Activated CD4-positive, alpha-beta T cell treated with anti-CD3 and anti-CD28 coated beads, Interleukin-2, amount 50 U/mL, for 4 hours (primary cell): ENCODE data around the gene ICAM3.

ENCODE experiments used
- DNase-seq, 2 experiments: peaks; one replicate each; pipeline ENCODE4 v3.0.0-alpha.2; 2020

The ICAM3 gene

DNA sequence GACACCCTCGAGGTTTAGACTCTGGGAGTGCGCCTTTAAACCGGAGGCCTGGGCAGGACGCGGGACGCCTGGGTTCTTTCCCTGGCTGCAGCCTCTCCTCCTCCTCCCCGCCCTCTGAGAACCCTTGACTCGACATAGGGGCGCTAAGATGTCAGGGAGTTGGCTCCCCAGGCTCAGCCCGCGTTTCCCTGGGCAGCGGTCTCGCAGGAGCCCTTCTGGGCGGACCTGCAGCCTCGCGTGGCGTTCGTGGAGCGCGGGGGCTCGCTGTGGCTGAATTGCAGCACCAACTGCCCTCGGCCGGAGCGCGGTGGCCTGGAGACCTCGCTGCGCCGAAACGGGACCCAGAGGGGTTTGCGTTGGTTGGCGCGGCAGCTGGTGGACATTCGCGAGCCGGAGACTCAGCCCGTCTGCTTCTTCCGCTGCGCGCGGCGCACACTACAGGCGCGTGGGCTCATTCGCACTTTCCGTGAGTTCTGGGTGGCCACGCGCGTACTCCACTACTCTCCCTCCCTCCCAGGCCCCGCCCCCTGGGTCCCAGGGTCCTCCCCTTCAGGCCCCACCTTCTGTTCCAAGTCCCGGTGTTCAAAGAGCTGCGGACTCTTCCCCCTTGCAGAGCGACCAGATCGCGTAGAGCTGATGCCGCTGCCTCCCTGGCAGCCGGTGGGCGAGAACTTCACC is 48.4 kb downstream of the ICAM3 start:
- peak; percentile 54 to 61 for DNase-seq

DNA sequence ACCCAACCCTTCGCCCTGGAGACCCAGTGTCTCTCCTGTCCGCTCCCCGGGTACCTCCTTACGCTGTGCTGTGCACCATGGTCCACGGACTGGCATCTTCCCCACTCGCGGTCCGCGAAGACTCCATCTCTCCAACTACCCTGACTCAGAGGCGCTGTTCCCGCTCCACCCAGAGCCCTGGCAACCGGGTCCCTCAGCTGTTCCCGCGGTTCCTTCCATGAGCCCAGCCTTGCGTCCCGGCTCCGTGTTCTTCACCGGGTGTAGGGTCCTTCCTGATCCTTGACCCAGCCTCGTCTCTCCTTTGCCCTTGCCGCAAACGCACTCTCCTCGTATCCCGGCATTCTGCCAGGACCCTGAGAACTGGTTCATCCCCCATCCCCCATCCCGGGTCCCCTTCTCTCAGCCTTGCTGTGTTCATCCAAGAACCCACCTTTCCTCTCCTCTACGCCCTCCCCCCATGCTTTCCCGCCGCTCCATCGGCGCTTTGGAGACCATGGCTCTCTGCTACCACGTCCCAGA is 49.0 kb downstream of the ICAM3 start:
- DNase-seq, result no peak

GRCh38 chr19:10289836-10290356 is 49.5 kb downstream of the ICAM3 start, which contains the start of gene ICAM5:
Gene ICAM5, plus strand, starts transcription at chr19:10289952. Its CDS starts 92 bp downstream, at chr19:10290044.
- DNase-seq, result peak; percentile 65 to 69

- DNase-seq, result peak; percentile 56 to 61
Observed at GRCh38 chr19:10289167-10289835, 50.1 kb downstream of the ICAM3 start.

DNA sequence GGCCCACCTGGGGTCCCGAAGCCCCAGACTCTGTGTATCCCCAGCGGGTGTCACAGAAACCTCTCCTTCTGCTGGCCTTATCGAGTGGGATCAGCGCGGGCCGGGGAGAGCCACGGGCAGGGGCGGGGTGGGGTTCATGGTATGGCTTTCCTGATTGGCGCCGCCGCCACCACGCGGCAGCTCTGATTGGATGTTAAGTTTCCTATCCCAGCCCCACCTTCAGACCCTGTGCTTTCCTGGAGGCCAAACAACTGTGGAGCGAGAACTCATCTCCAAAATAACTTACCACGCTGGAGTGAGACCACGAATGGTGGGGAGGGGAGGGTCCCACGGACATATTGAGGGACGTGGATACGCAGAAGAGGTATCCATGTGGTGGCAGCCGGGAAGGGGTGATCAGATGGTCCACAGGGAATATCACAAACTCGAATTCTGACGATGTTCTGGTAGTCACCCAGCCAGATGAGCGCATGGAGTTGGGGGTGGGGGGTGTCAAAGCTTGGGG is 50.7 kb downstream of the ICAM3 start:
- DNase-seq, result no peak

DNA sequence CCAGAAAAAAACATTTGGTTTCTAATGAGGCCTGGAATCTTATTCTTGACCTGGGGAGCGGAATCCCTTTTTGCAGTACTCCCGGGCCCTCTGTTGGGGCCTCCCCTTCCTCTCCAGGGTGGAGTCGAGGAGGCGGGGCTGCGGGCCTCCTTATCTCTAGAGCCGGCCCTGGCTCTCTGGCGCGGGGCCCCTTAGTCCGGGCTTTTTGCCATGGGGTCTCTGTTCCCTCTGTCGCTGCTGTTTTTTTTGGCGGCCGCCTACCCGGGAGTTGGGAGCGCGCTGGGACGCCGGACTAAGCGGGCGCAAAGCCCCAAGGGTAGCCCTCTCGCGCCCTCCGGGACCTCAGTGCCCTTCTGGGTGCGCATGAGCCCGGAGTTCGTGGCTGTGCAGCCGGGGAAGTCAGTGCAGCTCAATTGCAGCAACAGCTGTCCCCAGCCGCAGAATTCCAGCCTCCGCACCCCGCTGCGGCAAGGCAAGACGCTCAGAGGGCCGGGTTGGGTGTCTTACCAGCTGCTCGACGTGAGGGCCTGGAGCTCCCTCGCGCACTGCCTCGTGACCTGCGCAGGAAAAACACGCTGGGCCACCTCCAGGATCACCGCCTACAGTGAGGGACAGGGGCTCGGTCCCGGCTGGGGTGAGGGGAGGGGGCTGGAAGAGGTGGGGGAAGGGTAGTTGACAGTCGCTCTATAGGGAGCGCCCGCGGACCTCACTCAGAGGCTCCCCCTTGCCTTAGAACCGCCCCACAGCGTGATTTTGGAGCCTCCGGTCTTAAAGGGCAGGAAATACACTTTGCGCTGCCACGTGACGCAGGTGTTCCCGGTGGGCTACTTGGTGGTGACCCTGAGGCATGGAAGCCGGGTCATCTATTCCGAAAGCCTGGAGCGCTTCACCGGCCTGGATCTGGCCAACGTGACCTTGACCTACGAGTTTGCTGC is 52.4 kb downstream of the ICAM3 start, which contains the start of gene ICAM4:
ICAM4 (plus strand) TSS at position 153 of the 935 bp plus-strand sequence; CDS start at position 211, 58 bp downstream.
- DNase-seq, result no peak

- no peak for DNase-seq
Observed at GRCh38 chr19:10285393-10285792, 54.0 kb downstream of the ICAM3 start.

GRCh38 chr19:10284960-10285278 is 54.5 kb downstream of the ICAM3 start:
- DNase-seq, result no peak

GRCh38 chr19:10284065-10284959 is 55.1 kb downstream of the ICAM3 start:
- DNase-seq, result no peak
